Vagina (tissue), 2 donors: Measurements from ENCODE around the gene ARHGEF17.

ENCODE experiments used
- POLR2A ChIP-seq, 2 donors: fragments of 450-650 bp; IDR thresholded peaks; one replicate each; pipeline ENCODE4 v1.6.1; 2017; ENCODE audit warnings: antibody characterized with exemption in 2 of 2, mild to moderate bottlenecking in 2 of 2, moderate library complexity in 2 of 2
- POLR2AphosphoS5 ChIP-seq, 2 donors: sonication (generic); formaldehyde crosslinking; IDR thresholded peaks; one replicate each; pipeline ENCODE4 v1.9.0; 2017; ENCODE audit warnings: antibody characterized with exemption in 2 of 2, mild to moderate bottlenecking in 2 of 2, low read depth in 1 of 2; ENCODE audit not compliant: insufficient read depth in 1 of 2
- TF ChIP-seq, protein P1 (sequence below), 3 experiments: fragments of 450-650 bp in 2 of 3; fragments of 200-600 bp in 1 of 3; sonication (generic) in 1 of 3; IDR thresholded peaks; one replicate each; pipeline ENCODE4 v1.5.1; 2017 to 2019; ENCODE audit warnings: antibody characterized with exemption in 3 of 3, mild to moderate bottlenecking in 2 of 3, moderate library complexity in 2 of 3

DNA sequence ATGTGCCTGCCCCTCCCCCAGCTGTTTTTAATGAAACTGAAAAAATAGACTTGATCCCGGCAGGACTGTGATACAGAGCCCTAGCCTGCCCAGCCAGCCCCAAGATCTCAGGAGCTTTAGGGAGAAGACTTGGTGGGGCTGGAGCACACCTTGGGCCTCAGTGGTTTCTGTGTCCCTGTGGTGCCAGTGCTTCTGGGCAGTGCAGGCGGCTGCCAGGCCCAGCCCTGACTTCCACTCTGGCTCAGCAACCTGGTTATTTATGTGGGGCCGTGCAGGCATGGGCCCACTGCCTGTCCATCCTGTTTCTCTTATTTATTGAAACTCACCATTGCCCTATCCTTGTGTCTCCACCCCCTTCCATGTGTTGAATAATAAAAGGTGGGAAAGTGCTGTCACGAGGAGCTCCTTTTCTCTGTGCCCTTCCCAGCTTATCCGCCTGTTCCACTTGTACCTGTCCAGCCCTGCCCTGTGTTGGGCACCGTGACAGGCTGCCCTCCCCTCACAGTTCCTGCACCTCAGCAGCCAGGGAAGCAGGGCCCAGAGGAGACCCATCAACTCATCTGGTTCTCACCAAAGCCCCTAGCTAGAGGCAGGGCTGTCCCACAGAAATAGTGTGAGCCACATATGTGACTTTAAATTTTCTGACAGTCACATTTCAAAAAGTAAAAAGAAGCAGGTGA lies 88.3 kb downstream of the ARHGEF17 start:
- TF ChIP-seq, protein P1, sequence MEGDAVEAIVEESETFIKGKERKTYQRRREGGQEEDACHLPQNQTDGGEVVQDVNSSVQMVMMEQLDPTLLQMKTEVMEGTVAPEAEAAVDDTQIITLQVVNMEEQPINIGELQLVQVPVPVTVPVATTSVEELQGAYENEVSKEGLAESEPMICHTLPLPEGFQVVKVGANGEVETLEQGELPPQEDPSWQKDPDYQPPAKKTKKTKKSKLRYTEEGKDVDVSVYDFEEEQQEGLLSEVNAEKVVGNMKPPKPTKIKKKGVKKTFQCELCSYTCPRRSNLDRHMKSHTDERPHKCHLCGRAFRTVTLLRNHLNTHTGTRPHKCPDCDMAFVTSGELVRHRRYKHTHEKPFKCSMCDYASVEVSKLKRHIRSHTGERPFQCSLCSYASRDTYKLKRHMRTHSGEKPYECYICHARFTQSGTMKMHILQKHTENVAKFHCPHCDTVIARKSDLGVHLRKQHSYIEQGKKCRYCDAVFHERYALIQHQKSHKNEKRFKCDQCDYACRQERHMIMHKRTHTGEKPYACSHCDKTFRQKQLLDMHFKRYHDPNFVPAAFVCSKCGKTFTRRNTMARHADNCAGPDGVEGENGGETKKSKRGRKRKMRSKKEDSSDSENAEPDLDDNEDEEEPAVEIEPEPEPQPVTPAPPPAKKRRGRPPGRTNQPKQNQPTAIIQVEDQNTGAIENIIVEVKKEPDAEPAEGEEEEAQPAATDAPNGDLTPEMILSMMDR (IDR thresholded peaks at IDR 0.05): no peak
- TF ChIP-seq POLR2A (IDR thresholded peaks at IDR 0.05) (no peak), POLR2AphosphoS5 (IDR thresholded peaks at IDR 0.05; ENCODE audit: insufficient read depth in 1 of 2, low read depth in 1 of 2) (no peak)
